Measurements from ENCODE around the gene ZBTB16. TPM values are rescaled to one million over a fixed set of nuclear protein-coding genes. Genes with fewer than 3 reads are reported as not detected.

ZBTB16 gene
- total RNA-seq, 2 experiments from 2014 or later: 19.1 to 20.6 TPM

- ATAC-seq (ENCODE audit: poor library complexity) (no peak), DNase-seq (no peak)
- intact Hi-C loops (cut with DNase I, micrococcal nuclease): loop anchor here in 1 of 2 experiments (10.0 kb wide), 2 partner anchors 96 to 336 kb away; partner anchors contain the start of genes C11orf71 and RBM7
- peaks cover 32% of the 10 kb centered on the region for H3K4me1 ChIP-seq (ENCODE audit: insufficient read depth, low read length)
- ChIA-PET POLR2A (interaction anchor here (1.3 kb wide), 1 partner anchor 115 kb away, joined by 3 read pairs; no protein-coding TSS in a partner anchor), CTCF (no interaction called here)
- Mint-ChIP-seq H3K9me3 (no peaks in the 10 kb centered on the region), H3K4me3 (no peak overlapping the region), H3K27ac (no peak overlapping the region), H3K27me3 (no peaks in the 10 kb centered on the region), H3K4me1 (ENCODE audit: low read depth) (peaks cover 4% of the 10 kb centered on the region), H3K36me3 (ENCODE audit: low read depth) (no peaks in the 10 kb centered on the region)
- H3K36me3 ChIP-seq (ENCODE audit: insufficient read depth, low read length): no peaks in the 10 kb centered on the region
- H3K9me3 ChIP-seq (ENCODE audit: control insufficient read depth in 1 of 2, insufficient read depth in 1 of 2, low read length in 2 of 2): no peaks in the 10 kb centered on the region
- TF ChIP-seq, protein P1, sequence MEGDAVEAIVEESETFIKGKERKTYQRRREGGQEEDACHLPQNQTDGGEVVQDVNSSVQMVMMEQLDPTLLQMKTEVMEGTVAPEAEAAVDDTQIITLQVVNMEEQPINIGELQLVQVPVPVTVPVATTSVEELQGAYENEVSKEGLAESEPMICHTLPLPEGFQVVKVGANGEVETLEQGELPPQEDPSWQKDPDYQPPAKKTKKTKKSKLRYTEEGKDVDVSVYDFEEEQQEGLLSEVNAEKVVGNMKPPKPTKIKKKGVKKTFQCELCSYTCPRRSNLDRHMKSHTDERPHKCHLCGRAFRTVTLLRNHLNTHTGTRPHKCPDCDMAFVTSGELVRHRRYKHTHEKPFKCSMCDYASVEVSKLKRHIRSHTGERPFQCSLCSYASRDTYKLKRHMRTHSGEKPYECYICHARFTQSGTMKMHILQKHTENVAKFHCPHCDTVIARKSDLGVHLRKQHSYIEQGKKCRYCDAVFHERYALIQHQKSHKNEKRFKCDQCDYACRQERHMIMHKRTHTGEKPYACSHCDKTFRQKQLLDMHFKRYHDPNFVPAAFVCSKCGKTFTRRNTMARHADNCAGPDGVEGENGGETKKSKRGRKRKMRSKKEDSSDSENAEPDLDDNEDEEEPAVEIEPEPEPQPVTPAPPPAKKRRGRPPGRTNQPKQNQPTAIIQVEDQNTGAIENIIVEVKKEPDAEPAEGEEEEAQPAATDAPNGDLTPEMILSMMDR (IDR thresholded peaks at IDR 0.05): no peak
- H3K27me3 ChIP-seq (ENCODE audit: control insufficient read depth in 1 of 2, insufficient read depth in 2 of 2, low read length in 2 of 2): no peaks in the 10 kb centered on the region
- H3K27ac ChIP-seq (ENCODE audit: low read depth in 1 of 2, low read length in 2 of 2): no peak overlapping the region
- H3K4me3 ChIP-seq (ENCODE audit: low read length): no peak overlapping the region
Observed at GRCh38 chr11:114068327-114068726, 8.8 kb downstream of the ZBTB16 start.

- no peaks in the 10 kb centered on the region for H3K9me3 ChIP-seq (ENCODE audit: control insufficient read depth in 1 of 2, insufficient read depth in 1 of 2, low read length in 2 of 2)
- ChIA-PET CTCF (no interaction called here), POLR2A (interaction anchor here (1.6 kb wide), 1 partner anchor 10 kb away, joined by 3 read pairs; no protein-coding TSS in a partner anchor)
- H3K27me3 ChIP-seq (ENCODE audit: control insufficient read depth in 1 of 2, insufficient read depth in 2 of 2, low read length in 2 of 2): no peaks in the 10 kb centered on the region
- DNase-seq (no peak), ATAC-seq (ENCODE audit: poor library complexity) (no peak)
- Mint-ChIP-seq H3K4me1 (ENCODE audit: low read depth) (peaks cover 22% of the 10 kb centered on the region), H3K36me3 (ENCODE audit: low read depth) (no peaks in the 10 kb centered on the region), H3K9me3 (no peaks in the 10 kb centered on the region), H3K27me3 (no peaks in the 10 kb centered on the region), H3K27ac (no peak overlapping the region), H3K4me3 (no peak overlapping the region)
- TF ChIP-seq, protein P1 (IDR thresholded peaks at IDR 0.05): no peak
- intact Hi-C loops (cut with DNase I, micrococcal nuclease): no loop called here
- H3K4me1 ChIP-seq (ENCODE audit: insufficient read depth, low read length): peaks cover 40% of the 10 kb centered on the region
- H3K4me3 ChIP-seq (ENCODE audit: low read length): no peak overlapping the region
- H3K27ac ChIP-seq (ENCODE audit: low read depth in 1 of 2, low read length in 2 of 2): no peak overlapping the region
- H3K36me3 ChIP-seq (ENCODE audit: insufficient read depth, low read length): no peaks in the 10 kb centered on the region
Observed at GRCh38 chr11:114070464-114071139, 11.1 kb downstream of the ZBTB16 start.

DNA sequence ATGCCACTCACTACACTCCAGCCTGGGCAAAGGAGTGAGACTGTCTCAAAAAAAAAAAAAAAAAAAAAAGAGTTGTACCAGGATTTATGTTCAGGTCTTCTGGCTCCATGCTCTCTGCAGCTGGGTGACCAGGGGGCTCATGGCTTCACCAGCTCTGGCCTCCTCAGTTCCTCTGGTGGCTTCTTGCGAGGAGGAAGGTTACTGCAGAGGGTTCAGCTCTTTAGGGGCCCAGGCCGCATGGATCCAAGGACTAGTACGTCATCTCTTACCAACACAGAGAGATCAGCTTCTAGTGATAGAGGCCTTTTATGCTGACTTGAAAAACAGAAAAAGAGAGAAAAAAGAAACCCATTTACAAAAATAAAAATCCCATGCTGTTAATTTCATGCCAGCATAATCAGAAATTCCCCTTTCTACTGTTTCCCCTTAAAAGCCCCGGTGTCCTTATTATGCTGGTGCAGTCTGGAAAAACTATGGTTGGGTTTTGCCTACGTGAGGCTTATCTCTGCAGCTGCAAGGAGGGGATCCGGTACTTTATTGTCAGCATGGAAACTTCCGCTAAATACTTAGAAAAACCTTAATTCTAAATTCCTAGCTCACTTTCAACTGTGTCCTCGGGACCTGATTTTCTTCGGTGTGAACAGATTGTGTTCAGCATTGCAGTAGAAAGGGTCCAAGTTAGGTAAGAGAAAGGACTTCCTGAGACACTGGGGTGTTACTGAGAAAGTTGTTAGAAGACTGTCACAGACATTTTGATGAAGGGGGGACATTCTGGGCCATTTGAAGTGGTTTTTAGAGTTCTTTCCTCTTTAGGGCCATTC, 13.7 kb downstream of the ZBTB16 start:
- Histone ChIP-seq H3K4me3 (ENCODE audit: low read length) (no peak overlapping the region), H3K4me1 (ENCODE audit: insufficient read depth, low read length) (peaks cover 59% of the 10 kb centered on the region), H3K36me3 (ENCODE audit: insufficient read depth, low read length) (no peaks in the 10 kb centered on the region), H3K9me3 (ENCODE audit: control insufficient read depth in 1 of 2, insufficient read depth in 1 of 2, low read length in 2 of 2) (no peaks in the 10 kb centered on the region), H3K27me3 (ENCODE audit: control insufficient read depth in 1 of 2, insufficient read depth in 2 of 2, low read length in 2 of 2) (no peaks in the 10 kb centered on the region), H3K27ac (ENCODE audit: low read depth in 1 of 2, low read length in 2 of 2) (peak overlapping the region in 1 of 2 donors; percentile 20)
- ChIA-PET CTCF (interaction anchor here (1.0 kb wide), 1 partner anchor 58 kb away, joined by 3 read pairs; no protein-coding TSS in a partner anchor), POLR2A (interaction anchor here (1.0 to 1.7 kb wide), 2 partner anchors 15 to 57 kb away, joined by 3 to 4 read pairs; no protein-coding TSS in a partner anchor)
- TF ChIP-seq, protein P1 (IDR thresholded peaks at IDR 0.05): no peak
- no peaks in the 10 kb centered on the region for H3K9me3 Mint-ChIP-seq
- no peak overlapping the region for H3K4me3 Mint-ChIP-seq
- H3K4me1 Mint-ChIP-seq (ENCODE audit: low read depth): peaks cover 44% of the 10 kb centered on the region
- no peaks in the 10 kb centered on the region for H3K36me3 Mint-ChIP-seq (ENCODE audit: low read depth)
- intact Hi-C loops (cut with DNase I, micrococcal nuclease): loop anchor here in 1 of 2 experiments (1.0 kb wide), 1 partner anchor 14 kb away; the partner anchor contains the start of gene ZBTB16
- DNase-seq: peak in 1 of 14 experiments; percentile 63
- no peak for ATAC-seq (ENCODE audit: poor library complexity)
- H3K27ac Mint-ChIP-seq: peak overlapping the region; percentile 66
- H3K27me3 Mint-ChIP-seq: no peaks in the 10 kb centered on the region
